OCI-LY7 (cell line): ENCODE data around the gene CYP2R1.

ENCODE experiments used
- CTCF ChIP-seq: fragments of 200-600 bp; sonication (generic); conservative IDR thresholded peaks from 2 replicates; pipeline ENCODE4 v1.5.1; 2014; ENCODE audit warnings: mild to moderate bottlenecking, antibody characterized with exemption, low read length, moderate library complexity, mixed read lengths
- EZH2phosphoT487 ChIP-seq: fragments of 200-600 bp; sonication (generic); IDR thresholded peaks from 2 replicates; pipeline ENCODE4 v1.6.1; 2018; ENCODE audit warnings: low read depth, borderline replicate concordance, mild to moderate bottlenecking, mixed run types, antibody characterized with exemption, low read length, moderate library complexity, mixed read lengths

DNA sequence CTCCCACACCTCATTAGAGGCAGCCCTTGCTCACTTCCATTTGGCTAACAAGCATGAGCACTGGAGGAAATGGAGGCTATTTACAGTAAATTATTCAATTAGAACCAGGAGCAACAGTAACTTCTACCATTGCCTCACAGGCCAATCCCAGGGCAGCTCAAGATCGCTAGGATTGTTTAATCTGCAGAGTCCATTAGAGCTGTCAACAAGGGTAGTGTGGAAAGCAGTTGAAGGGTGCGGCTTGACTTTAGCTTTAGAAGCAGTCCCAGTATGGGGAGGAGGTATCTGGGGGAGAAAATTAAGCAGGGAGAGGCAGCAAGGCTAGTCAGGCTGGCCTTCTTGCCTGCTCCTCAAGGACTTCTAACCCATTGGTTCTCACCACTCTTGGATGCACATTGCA lies 38.3 kb upstream of the CYP2R1 start:
- no peak for TF ChIP-seq CTCF
- TF ChIP-seq EZH2phosphoT487 = no peak
